Fibroblast of mammary gland (primary cell): ENCODE results near the gene MMP17.
A peak's percentile ranks its signal among the peaks of the same experiment; 100 is the strongest.

Experiments
- DNase-seq: peaks from one replicate; pipeline ENCODE4 v3.0.0-alpha.2; 2010; ENCODE audit warnings: low read depth
- H3K4me3 ChIP-seq: 2 replicates; pipeline ENCODE4 v1.5.1; 2011; ENCODE audit warnings: low read depth, mild to moderate bottlenecking, low read length, moderate library complexity; ENCODE audit not compliant: control insufficient read depth
- CTCF ChIP-seq: conservative IDR thresholded peaks from 2 replicates; pipeline ENCODE4 v1.5.1; 2011; ENCODE audit warnings: low read depth, low read length, inconsistent platforms; ENCODE audit not compliant: control insufficient read depth, insufficient read depth

Gene MMP17

GRCh38 chr12:131786331-131786730 is 41.9 kb upstream of the MMP17 start:
- H3K4me3 ChIP-seq = no peak overlapping the region
- no peak for DNase-seq
- TF ChIP-seq CTCF = no peak

- no peak overlapping the region for H3K4me3 ChIP-seq
- DNase-seq = no peak
- TF ChIP-seq CTCF = no peak
Measured at GRCh38 chr12:131787143-131787660, 41.0 kb upstream of the MMP17 start.

- no peak for DNase-seq
- no peak overlapping the region for H3K4me3 ChIP-seq
- no peak for TF ChIP-seq CTCF
Measured at GRCh38 chr12:131788070-131788469, 40.1 kb upstream of the MMP17 start.

GRCh38 chr12:131789638-131790037 is 38.6 kb upstream of the MMP17 start:
- DNase-seq = no peak
- no peak for TF ChIP-seq CTCF
- no peak overlapping the region for H3K4me3 ChIP-seq

GRCh38 chr12:131793243-131794022 is 34.8 kb upstream of the MMP17 start:
- no peak for TF ChIP-seq CTCF
- DNase-seq = peak; percentile 63
- no peak overlapping the region for H3K4me3 ChIP-seq

- no peak for TF ChIP-seq CTCF
- no peak for DNase-seq
- no peak overlapping the region for H3K4me3 ChIP-seq
Measured at GRCh38 chr12:131794061-131794460, 34.1 kb upstream of the MMP17 start.
